ENCODE measurements around the gene CDC42BPB.

Gene CDC42BPB

GRCh38 chr14:102991376-102991775, 66.0 kb downstream of the CDC42BPB start:
- TF ChIP-seq CTCF (IDR thresholded peaks at IDR 0.05; ENCODE audit: insufficient read depth, low read depth, low read length, missing control alignments): no peak
- no peak overlapping the region for H3K4me3 ChIP-seq (ENCODE audit: low read length)

GRCh38 chr14:102988054-102988453, 69.3 kb downstream of the CDC42BPB start:
- no peak overlapping the region for H3K4me3 ChIP-seq (ENCODE audit: low read length)
- DNase-seq (ENCODE audit: low read depth): peak; percentile 35
- no peak for TF ChIP-seq CTCF (IDR thresholded peaks at IDR 0.05; ENCODE audit: insufficient read depth, low read depth, low read length, missing control alignments)

More at GRCh38 chr14:102991376-102991775, 66.0 kb downstream of the CDC42BPB start:
- no peak for DNase-seq (ENCODE audit: low read depth)

- H3K4me3 ChIP-seq (ENCODE audit: low read length): no peak overlapping the region
- peak; percentile 99 for DNase-seq (ENCODE audit: low read depth)
- no peak for TF ChIP-seq CTCF (IDR thresholded peaks at IDR 0.05; ENCODE audit: insufficient read depth, low read depth, low read length, missing control alignments)
Observed at GRCh38 chr14:102986810-102987579, 70.4 kb downstream of the CDC42BPB start.

- TF ChIP-seq CTCF (IDR thresholded peaks at IDR 0.05; ENCODE audit: insufficient read depth, low read depth, low read length, missing control alignments): no peak
- DNase-seq (ENCODE audit: low read depth): no peak
- no peak overlapping the region for H3K4me3 ChIP-seq (ENCODE audit: low read length)
Observed at GRCh38 chr14:102985665-102986064, 71.7 kb downstream of the CDC42BPB start.

GRCh38 chr14:102984336-102985102, 72.8 kb downstream of the CDC42BPB start:
- no peak for DNase-seq (ENCODE audit: low read depth)
- no peak overlapping the region for H3K4me3 ChIP-seq (ENCODE audit: low read length)
- no peak for TF ChIP-seq CTCF (IDR thresholded peaks at IDR 0.05; ENCODE audit: insufficient read depth, low read depth, low read length, missing control alignments)

GRCh38 chr14:102983496-102983895, 73.9 kb downstream of the CDC42BPB start:
- DNase-seq (ENCODE audit: low read depth): no peak
- TF ChIP-seq CTCF (IDR thresholded peaks at IDR 0.05; ENCODE audit: insufficient read depth, low read depth, low read length, missing control alignments): no peak
- H3K4me3 ChIP-seq (ENCODE audit: low read length): no peak overlapping the region
